Loucy (cell line): ENCODE data around the gene CD34.

Source experiments
- H2AFZ ChIP-seq: fragments of 200-600 bp; sonication (generic); 2 replicates; pipeline ENCODE4 v1.6.0; 2016; ENCODE audit warnings: antibody characterized with exemption, mild to moderate bottlenecking, low read length, moderate library complexity
- H3F3A ChIP-seq: fragments of 200-600 bp; 2 replicates; pipeline ENCODE4 v1.6.0; 2016; ENCODE audit warnings: antibody characterized with exemption, low read depth, mild to moderate bottlenecking
- H3K27me3 ChIP-seq: fragments of 200-600 bp; sonication (generic); 2 replicates; pipeline ENCODE4 v1.6.1; 2014; ENCODE audit warnings: low read length, mild to moderate bottlenecking; ENCODE audit not compliant: insufficient read depth, poor library complexity, severe bottlenecking
- H3K36me3 ChIP-seq: fragments of 200-600 bp; sonication (generic); 2 replicates; pipeline ENCODE4 v1.6.1; 2016; ENCODE audit warnings: low read length; ENCODE audit not compliant: insufficient read depth
- H3K4me1 ChIP-seq: fragments of 200-600 bp; sonication (generic); 2 replicates; pipeline ENCODE4 v1.5.1; 2014; ENCODE audit warnings: low read length, mild to moderate bottlenecking; ENCODE audit not compliant: insufficient read depth, poor library complexity, severe bottlenecking
- H3K4me2 ChIP-seq: fragments of 200-600 bp; sonication (generic); 2 replicates; pipeline ENCODE4 v1.6.0; 2014; ENCODE audit warnings: antibody characterized with exemption, low read length, low read depth, mild to moderate bottlenecking; ENCODE audit not compliant: poor library complexity, severe bottlenecking
- H3K4me3 ChIP-seq: fragments of 200-600 bp; sonication (generic); 2 replicates; pipeline ENCODE4 v1.5.1; 2014; ENCODE audit warnings: low read length, mild to moderate bottlenecking, mixed read lengths; ENCODE audit not compliant: poor library complexity, severe bottlenecking
- H3K79me2 ChIP-seq: fragments of 200-600 bp; sonication (generic); 2 replicates; pipeline ENCODE4 v1.6.1; 2014; ENCODE audit warnings: low read length; ENCODE audit not compliant: insufficient read depth
- H3K9ac ChIP-seq: fragments of 200-600 bp; sonication (generic); 2 replicates; pipeline ENCODE4 v1.6.0; 2014; ENCODE audit warnings: mild to moderate bottlenecking, low read depth, low read length, moderate library complexity; ENCODE audit not compliant: poor library complexity, severe bottlenecking
- H3K9me2 ChIP-seq: fragments of 200-600 bp; sonication (generic); replicated peaks from 2 replicates; pipeline ENCODE4 v1.6.1; 2016; ENCODE audit warnings: low read depth, low read length, mixed read lengths
- H3K9me3 ChIP-seq: fragments of 200-600 bp; sonication (generic); 2 replicates; pipeline ENCODE4 v1.6.1; 2014; ENCODE audit warnings: mild to moderate bottlenecking, antibody characterized with exemption, low read length, low read depth; ENCODE audit not compliant: insufficient read depth
- H4K20me1 ChIP-seq: fragments of 200-600 bp; sonication (generic); 2 replicates; pipeline ENCODE4 v1.6.0; 2014; ENCODE audit warnings: antibody characterized with exemption, low read length, mild to moderate bottlenecking; ENCODE audit not compliant: insufficient read depth, poor library complexity, severe bottlenecking
- EZH2phosphoT487 ChIP-seq: fragments of 200-600 bp; IDR thresholded peaks from 2 replicates; pipeline ENCODE4 v1.6.1; 2018; ENCODE audit warnings: antibody characterized with exemption, mild to moderate bottlenecking, moderate library complexity, borderline replicate concordance
- TF ChIP-seq, protein P1 (sequence below): fragments of 200-600 bp; sonication (generic); conservative IDR thresholded peaks from 2 replicates; pipeline ENCODE4 v1.5.1; 2014; ENCODE audit warnings: mild to moderate bottlenecking, antibody characterized with exemption, low read length

The CD34 gene

DNA sequence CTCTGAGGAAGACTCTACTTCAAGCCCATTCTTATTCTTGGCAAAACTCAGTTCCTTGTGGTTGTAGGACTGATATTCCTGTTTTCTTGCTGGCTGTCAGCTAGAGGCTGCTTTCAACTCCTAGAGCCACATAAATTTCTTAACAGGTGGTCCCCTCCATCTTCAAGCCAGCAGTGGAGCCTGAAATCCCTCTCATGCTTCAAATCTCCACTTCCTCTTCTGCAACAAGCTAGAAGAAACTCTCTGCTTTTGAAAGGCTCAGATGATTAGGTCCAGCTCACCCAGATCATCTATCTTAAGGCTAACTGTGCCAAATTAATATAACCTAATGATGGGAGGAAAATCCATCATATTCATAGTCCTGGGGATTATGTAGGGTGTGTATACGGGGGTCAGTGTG is 43.2 kb upstream of the CD34 start:
- Histone ChIP-seq H4K20me1 (no peaks in the 10 kb centered on the region), H3F3A (no peaks in the 10 kb centered on the region; the same call in 1 of the 2 replicates), H3K4me1 (peaks cover 16% of the 10 kb centered on the region), H3K4me3 (no peak overlapping the region), H3K9me3 (no peaks in the 10 kb centered on the region), H3K9ac (no peak overlapping the region), H2AFZ (no peak overlapping the region), H3K4me2 (no peak overlapping the region), H3K36me3 (no peaks in the 10 kb centered on the region), H3K79me2 (no peaks in the 10 kb centered on the region), H3K9me2 (no peaks in the 10 kb centered on the region), H3K27me3 (no peaks in the 10 kb centered on the region)
- TF ChIP-seq, protein P1, sequence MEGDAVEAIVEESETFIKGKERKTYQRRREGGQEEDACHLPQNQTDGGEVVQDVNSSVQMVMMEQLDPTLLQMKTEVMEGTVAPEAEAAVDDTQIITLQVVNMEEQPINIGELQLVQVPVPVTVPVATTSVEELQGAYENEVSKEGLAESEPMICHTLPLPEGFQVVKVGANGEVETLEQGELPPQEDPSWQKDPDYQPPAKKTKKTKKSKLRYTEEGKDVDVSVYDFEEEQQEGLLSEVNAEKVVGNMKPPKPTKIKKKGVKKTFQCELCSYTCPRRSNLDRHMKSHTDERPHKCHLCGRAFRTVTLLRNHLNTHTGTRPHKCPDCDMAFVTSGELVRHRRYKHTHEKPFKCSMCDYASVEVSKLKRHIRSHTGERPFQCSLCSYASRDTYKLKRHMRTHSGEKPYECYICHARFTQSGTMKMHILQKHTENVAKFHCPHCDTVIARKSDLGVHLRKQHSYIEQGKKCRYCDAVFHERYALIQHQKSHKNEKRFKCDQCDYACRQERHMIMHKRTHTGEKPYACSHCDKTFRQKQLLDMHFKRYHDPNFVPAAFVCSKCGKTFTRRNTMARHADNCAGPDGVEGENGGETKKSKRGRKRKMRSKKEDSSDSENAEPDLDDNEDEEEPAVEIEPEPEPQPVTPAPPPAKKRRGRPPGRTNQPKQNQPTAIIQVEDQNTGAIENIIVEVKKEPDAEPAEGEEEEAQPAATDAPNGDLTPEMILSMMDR, result no peak
- TF ChIP-seq EZH2phosphoT487, result no peak

DNA sequence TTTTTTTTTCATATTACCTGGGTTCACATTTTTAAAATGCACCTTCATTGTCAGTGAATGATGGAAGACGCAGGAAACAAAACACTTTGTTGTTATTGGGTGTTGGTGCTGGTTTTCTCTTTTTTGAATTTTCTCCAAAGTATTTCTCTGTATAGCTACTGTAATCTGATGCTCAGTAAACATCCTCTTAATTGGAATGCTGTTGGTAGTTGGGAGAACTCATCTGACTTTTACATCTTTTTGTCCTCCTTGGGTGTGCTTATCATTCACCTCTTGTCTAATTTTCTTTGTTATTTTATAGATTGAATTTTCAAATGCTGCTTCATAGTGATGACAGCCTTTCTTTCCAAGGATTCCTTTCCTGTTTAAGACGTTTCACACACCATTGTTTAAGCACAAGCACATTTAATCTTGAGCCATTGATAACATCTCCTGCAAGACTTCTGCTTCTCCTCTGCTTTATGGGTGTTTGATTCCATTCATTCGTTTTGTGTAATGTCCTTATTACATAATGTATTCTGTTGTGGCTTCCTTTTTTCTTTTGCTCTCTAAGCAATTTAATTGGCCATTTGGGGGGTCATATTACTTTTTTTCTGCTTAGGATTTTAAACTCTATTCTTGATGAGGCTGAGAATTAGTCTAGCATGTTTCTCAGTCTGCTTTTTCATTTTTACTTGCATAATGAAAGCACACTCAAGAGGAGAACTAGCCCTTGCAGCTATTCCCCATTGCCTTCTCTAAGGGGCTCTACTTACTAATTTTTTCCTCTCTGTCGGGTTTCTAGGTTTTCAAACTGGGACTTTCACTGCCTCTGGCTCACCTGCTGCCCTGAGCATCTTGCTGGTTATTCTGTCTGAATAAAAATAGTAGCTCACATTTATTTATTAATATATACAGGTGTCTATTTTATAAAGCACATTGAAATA is 42.0 kb upstream of the CD34 start:
- Histone ChIP-seq H3F3A (no peaks in the 10 kb centered on the region; the same call in 1 of the 2 replicates), H3K9me2 (no peaks in the 10 kb centered on the region), H4K20me1 (no peaks in the 10 kb centered on the region), H2AFZ (no peak overlapping the region), H3K79me2 (no peaks in the 10 kb centered on the region), H3K9ac (no peak overlapping the region), H3K4me2 (no peak overlapping the region), H3K4me3 (no peak overlapping the region), H3K27me3 (no peaks in the 10 kb centered on the region), H3K4me1 (peaks cover 18% of the 10 kb centered on the region), H3K36me3 (no peaks in the 10 kb centered on the region), H3K9me3 (no peaks in the 10 kb centered on the region)
- no peak for TF ChIP-seq EZH2phosphoT487
- TF ChIP-seq, protein P1, result no peak

DNA sequence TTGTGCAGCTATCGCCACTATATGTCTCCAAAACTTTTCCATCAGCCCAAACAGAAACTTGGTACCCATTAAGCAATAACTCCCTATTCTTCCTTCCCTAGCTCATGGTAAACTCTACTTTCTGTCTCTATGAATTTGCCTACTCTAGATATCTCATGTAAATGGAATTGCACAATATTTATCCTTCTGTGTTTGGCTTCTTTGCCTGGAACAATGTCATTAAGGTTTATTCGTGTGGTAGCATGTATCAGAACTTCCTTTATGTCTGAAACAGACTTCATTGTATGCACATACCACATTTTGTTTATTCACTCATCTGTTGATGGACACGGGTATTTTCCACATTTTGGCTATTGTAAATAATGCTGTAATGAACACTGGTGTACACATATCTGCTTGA is 40.7 kb upstream of the CD34 start:
- Histone ChIP-seq H3K9me3 (no peaks in the 10 kb centered on the region), H3K4me2 (no peak overlapping the region), H3F3A (no peaks in the 10 kb centered on the region; the same call in 1 of the 2 replicates), H3K27me3 (no peaks in the 10 kb centered on the region), H3K4me3 (no peak overlapping the region), H3K79me2 (no peaks in the 10 kb centered on the region), H3K4me1 (peaks cover 21% of the 10 kb centered on the region), H3K36me3 (no peaks in the 10 kb centered on the region), H4K20me1 (no peaks in the 10 kb centered on the region), H3K9me2 (no peaks in the 10 kb centered on the region), H2AFZ (no peak overlapping the region), H3K9ac (no peak overlapping the region)
- TF ChIP-seq EZH2phosphoT487, result no peak
- TF ChIP-seq, protein P1, result no peak
